Measurements from ENCODE around the gene ULK1.

ULK1 gene

GRCh38 chr12:131962069-131962468 is 67.6 kb downstream of the ULK1 start:
- DNase-seq (ENCODE audit: low read depth in 1 of 2, low spot score in 1 of 2), result no peak

GRCh38 chr12:131963381-131963780 is 69.0 kb downstream of the ULK1 start:
- no peak for DNase-seq (ENCODE audit: low read depth in 1 of 2, low spot score in 1 of 2)

GRCh38 chr12:131965073-131965472 is 70.7 kb downstream of the ULK1 start:
- DNase-seq (ENCODE audit: low read depth in 1 of 2, low spot score in 1 of 2), result no peak

- no peak for DNase-seq (ENCODE audit: low read depth in 1 of 2, low spot score in 1 of 2)
These were observed 76.8 kb downstream of the ULK1 start for GRCh38 chr12:131971226-131971625.

Data from stimulated activated CD4-positive, alpha-beta T cell treated with anti-CD3 and anti-CD28 coated beads, Interleukin-15, amount 100 ng/mL, for 1 hour (primary cell).